ENCODE data around the gene ACOT7. TPM values are rescaled to one million over a fixed set of nuclear protein-coding genes. Genes with fewer than 3 reads are reported as not detected.

The ACOT7 gene
- total and polyA plus RNA-seq, 11 donors, result 5.7 to 38.9 (median 12.6) TPM

DNA sequence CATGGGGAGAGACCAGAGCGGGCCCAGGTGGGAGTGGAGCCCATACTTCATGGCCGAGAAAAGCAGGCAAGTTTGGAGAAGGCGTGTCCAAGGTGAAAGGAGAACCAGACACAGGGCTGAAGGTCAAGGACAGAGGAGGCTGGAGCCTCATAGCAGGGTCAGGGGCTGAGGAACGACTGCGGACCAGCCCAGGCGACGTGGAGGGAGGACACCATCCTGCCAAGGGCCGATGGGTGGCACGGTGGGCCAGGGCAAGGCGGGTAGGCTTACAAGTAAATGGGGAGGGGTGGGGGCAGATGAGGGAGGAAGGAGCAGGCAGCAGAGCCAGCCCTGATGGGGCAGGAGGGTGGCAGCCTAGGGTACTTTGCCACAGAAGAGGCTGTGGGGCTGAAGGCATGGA is 114.5 kb downstream of the ACOT7 start:
- Histone ChIP-seq H3K27ac (no peak overlapping the region), H3K36me3 (no peaks in the 10 kb centered on the region), H3K27me3 (no peaks in the 10 kb centered on the region), H3K9me3 (no peaks in the 10 kb centered on the region), H3K4me1 (peaks cover 0 to 17% (median 8%) of the 10 kb centered on the region in 12 donors), H3K4me3 (no peak overlapping the region)
- no peak for TF ChIP-seq POLR2A (IDR thresholded peaks at IDR 0.05)
- TF ChIP-seq, protein P1, sequence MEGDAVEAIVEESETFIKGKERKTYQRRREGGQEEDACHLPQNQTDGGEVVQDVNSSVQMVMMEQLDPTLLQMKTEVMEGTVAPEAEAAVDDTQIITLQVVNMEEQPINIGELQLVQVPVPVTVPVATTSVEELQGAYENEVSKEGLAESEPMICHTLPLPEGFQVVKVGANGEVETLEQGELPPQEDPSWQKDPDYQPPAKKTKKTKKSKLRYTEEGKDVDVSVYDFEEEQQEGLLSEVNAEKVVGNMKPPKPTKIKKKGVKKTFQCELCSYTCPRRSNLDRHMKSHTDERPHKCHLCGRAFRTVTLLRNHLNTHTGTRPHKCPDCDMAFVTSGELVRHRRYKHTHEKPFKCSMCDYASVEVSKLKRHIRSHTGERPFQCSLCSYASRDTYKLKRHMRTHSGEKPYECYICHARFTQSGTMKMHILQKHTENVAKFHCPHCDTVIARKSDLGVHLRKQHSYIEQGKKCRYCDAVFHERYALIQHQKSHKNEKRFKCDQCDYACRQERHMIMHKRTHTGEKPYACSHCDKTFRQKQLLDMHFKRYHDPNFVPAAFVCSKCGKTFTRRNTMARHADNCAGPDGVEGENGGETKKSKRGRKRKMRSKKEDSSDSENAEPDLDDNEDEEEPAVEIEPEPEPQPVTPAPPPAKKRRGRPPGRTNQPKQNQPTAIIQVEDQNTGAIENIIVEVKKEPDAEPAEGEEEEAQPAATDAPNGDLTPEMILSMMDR (IDR thresholded peaks at IDR 0.05), result no peak
- DNase-seq (no peak), ATAC-seq (no peak)
- WGBS, 4 donors, result 95 to 96% (median 95%) methylated on average over 10 of the region's 10 CpGs
- intact Hi-C loops (cut with DNase I), result no loop called here

DNA sequence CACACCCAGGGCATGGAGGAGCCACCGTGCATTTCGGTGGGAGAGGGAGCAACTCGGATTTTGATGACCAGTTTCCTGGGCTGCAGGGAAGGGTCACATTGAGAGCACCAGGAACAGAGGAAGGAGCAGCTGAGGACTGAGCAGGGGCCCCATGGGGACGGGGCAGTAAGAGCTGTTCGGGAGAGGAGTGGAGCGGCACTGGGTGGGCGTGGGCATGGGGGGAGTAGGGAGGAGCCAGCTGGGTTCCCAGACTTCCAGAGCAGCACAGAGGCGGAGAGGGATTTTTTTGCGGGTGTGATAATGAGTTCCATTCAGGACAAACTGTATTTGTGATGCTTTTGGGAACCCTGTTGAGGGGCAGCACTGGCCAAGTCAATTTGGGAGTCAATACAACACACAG is 115.3 kb downstream of the ACOT7 start:
- Histone ChIP-seq H3K36me3 (no peaks in the 10 kb centered on the region), H3K4me3 (no peak overlapping the region), H3K27ac (no peak overlapping the region), H3K4me1 (peaks cover 0 to 17% (median 8%) of the 10 kb centered on the region in 12 donors), H3K9me3 (no peaks in the 10 kb centered on the region), H3K27me3 (no peaks in the 10 kb centered on the region)
- 81 to 88% (median 85%) methylated on average over 9 of the region's 9 CpGs for WGBS, 4 donors
- intact Hi-C loops (cut with DNase I), result no loop called here
- ATAC-seq (no peak), DNase-seq (no peak)
- TF ChIP-seq, protein P1 (IDR thresholded peaks at IDR 0.05), result no peak
- TF ChIP-seq POLR2A (IDR thresholded peaks at IDR 0.05), result no peak

DNA sequence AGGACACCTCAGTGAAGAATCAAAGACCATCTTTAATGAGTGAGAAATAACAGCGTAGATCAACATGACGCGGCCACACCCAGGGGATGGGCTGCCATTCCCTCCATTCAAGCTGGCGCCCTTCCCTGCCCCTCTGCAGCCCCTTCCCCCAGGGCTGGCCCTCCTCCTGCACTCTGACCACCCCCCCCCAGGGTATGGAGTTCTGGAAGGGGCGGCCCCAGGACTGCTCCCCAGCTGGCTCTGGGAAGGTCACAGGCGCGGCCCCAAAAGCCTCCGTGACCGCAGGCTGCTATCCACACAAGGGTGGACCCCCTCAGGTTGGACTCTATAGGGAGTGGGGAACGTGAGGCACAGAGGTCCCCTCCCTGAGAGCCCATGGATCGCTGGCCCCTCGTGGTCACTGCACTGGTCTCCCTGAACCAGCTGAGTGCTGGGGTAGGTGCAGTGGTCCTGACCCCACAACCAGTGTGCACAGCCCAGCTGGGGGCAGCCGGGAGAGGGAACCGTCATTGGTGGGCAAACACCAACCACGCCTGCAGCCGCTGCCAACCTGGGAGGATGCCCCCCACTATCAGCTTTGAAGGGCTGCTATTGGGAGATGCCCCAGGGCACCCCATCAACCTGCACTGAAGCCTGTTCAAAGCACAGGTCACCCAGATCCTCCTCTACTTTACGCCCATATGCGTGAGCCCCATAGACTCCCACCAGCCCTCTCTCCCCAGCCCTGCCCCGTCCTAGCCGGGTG is 116.6 kb downstream of the ACOT7 start:
- Histone ChIP-seq H3K27ac (peak overlapping the region in 9 of 12 donors; percentile 61 to 91 (median 82)), H3K36me3 (no peaks in the 10 kb centered on the region), H3K9me3 (no peaks in the 10 kb centered on the region), H3K27me3 (no peaks in the 10 kb centered on the region), H3K4me3 (peak overlapping the region in 5 of 12 donors; percentile 16 to 50 (median 38)), H3K4me1 (peaks cover 0 to 17% (median 8%) of the 10 kb centered on the region in 12 donors)
- no peak for ATAC-seq
- no peak for TF ChIP-seq POLR2A (IDR thresholded peaks at IDR 0.05)
- TF ChIP-seq, protein P1 (IDR thresholded peaks at IDR 0.05), result no peak
- intact Hi-C loops (cut with DNase I), result no loop called here
- WGBS, 4 donors, result 84 to 87% (median 85%) methylated on average over 10 to 20 of the region's 20 CpGs
- DNase-seq, result no peak

DNA sequence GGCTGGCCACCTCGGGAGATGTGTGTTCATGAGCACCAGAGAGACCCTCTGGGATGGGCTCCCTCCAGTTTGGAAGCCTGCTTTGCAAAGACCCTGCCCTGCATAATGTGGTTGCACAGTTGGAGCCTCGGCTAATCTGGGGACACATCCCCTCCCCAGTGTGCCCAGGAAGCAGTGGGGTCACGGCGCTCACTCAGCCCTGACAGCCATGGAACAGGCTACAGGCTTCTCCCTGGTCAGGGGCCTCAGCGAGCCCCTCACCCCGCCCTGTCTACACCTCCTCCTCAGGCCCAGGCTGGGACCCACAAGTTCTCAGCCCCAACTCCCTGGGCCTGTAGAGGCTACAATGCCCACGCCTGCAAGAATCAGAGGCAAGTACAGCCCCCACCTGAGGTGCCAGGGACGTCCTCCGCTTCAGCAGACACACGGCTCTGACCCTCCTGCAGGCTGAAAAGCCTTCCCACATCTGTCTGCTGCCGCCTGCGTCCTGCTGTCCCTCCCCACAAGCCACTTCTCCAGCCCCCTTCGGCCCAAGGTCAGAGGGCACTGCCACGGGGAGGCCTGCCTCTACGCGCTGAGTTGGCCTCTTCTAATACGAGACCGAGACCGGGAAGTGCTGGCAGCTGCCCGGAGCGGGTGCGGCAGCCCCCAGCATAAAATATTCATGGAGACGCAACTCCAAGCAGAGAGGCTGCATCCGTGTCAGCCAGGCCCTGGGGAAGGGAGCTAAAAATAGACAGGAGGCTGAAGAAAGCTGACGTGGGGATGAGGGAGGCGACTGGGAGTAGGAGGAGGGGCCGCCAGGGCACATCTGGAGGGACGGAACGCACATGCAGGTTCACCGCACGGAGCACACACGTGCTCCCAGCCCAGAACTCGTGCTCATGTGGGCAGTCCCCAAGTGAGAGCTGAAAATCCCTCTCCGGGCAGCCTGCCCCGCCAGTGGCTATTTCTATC is 117.5 kb downstream of the ACOT7 start:
- Histone ChIP-seq H3K4me3 (peak overlapping the region in 10 of 12 donors; percentile 1 to 50 (median 27)), H3K9me3 (no peaks in the 10 kb centered on the region), H3K36me3 (no peaks in the 10 kb centered on the region), H3K4me1 (peaks cover 0 to 18% (median 8%) of the 10 kb centered on the region in 12 donors), H3K27ac (peak overlapping the region; percentile 38 to 91 (median 81)), H3K27me3 (no peaks in the 10 kb centered on the region)
- WGBS, 4 donors, result 22 to 36% (median 34%) methylated on average over 33 to 35 of the region's 35 CpGs
- no peak for TF ChIP-seq POLR2A (IDR thresholded peaks at IDR 0.05)
- TF ChIP-seq, protein P1 (IDR thresholded peaks at IDR 0.05), result no peak
- DNase-seq (peak in 4 of 5 donors; percentile 78 to 86 (median 84)), ATAC-seq (peak; percentile 72 to 89 (median 86))
- intact Hi-C loops (cut with DNase I), result no loop called here
